GM12801 (cell line): ENCODE measurements around the gene CAVIN2.

Experiments
- TF ChIP-seq, protein P1 (sequence below): IDR thresholded peaks from one replicate; pipeline ENCODE4 v1.5.1; 2011; ENCODE audit warnings: control low read depth; ENCODE audit not compliant: insufficient read length; ENCODE audit errors: extremely low read depth

The CAVIN2 gene

GRCh38 chr2:191821078-191821477 lies 25.8 kb downstream of the CAVIN2 start:
- TF ChIP-seq, protein P1, sequence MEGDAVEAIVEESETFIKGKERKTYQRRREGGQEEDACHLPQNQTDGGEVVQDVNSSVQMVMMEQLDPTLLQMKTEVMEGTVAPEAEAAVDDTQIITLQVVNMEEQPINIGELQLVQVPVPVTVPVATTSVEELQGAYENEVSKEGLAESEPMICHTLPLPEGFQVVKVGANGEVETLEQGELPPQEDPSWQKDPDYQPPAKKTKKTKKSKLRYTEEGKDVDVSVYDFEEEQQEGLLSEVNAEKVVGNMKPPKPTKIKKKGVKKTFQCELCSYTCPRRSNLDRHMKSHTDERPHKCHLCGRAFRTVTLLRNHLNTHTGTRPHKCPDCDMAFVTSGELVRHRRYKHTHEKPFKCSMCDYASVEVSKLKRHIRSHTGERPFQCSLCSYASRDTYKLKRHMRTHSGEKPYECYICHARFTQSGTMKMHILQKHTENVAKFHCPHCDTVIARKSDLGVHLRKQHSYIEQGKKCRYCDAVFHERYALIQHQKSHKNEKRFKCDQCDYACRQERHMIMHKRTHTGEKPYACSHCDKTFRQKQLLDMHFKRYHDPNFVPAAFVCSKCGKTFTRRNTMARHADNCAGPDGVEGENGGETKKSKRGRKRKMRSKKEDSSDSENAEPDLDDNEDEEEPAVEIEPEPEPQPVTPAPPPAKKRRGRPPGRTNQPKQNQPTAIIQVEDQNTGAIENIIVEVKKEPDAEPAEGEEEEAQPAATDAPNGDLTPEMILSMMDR = no peak

GRCh38 chr2:191818725-191819350 lies 28.1 kb downstream of the CAVIN2 start:
- TF ChIP-seq, protein P1 = no peak

DNA sequence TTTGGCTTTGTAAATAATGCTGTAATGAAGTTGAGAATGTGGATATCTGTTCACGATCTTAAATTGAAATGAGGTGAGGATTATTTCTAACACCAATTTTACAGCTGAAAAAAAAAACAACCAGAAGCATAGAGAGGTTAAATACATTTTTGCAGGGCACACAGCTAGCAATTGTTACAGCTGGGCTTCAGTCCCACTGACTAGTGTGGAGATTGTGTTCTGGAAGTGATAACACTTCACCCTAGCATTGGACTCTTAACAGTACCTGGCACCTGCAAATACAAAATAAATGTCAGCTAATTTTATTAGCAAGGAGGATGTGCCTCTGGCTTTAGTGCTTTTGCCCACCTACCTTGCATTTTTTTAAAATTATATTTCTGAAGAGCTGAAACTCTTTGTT lies 28.8 kb downstream of the CAVIN2 start:
- TF ChIP-seq, protein P1 = no peak

DNA sequence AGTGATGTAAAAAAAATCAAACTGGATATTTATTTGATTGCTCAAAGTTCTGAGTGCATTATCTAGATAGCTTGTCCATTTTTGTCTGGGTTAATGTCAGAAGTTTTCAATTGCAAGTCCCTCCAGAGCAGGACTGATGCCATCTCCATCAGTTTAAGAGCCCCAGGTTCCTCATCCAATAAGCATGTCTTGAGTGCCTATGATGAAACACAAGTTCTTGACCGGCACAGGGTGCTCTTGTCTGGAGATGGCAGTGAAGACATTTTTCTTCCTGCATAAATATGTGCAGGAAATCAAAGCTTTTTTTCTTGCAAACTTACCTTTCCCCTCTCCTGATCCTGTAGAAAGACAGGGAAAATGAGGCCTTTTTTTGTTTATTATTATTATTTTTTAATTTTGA lies 31.9 kb downstream of the CAVIN2 start:
- TF ChIP-seq, protein P1 = no peak

GRCh38 chr2:191813943-191814342 lies 32.9 kb downstream of the CAVIN2 start:
- TF ChIP-seq, protein P1 = no peak

GRCh38 chr2:191811807-191812602 lies 34.9 kb downstream of the CAVIN2 start:
- TF ChIP-seq, protein P1 = no peak

- TF ChIP-seq, protein P1 = no peak
Observed at GRCh38 chr2:191806396-191806795, 40.5 kb downstream of the CAVIN2 start.
